ENCODE results near the gene ACOT8. TPM values are rescaled to one million over a fixed set of nuclear protein-coding genes. Genes with fewer than 3 reads are reported as not detected.

Gene ACOT8
- total and polyA plus RNA-seq, 2 of the 8 experiments (the other 6 are each of a cell fraction or from before 2014, with no cell fraction given), result 37.6 to 88.8 TPM

DNA sequence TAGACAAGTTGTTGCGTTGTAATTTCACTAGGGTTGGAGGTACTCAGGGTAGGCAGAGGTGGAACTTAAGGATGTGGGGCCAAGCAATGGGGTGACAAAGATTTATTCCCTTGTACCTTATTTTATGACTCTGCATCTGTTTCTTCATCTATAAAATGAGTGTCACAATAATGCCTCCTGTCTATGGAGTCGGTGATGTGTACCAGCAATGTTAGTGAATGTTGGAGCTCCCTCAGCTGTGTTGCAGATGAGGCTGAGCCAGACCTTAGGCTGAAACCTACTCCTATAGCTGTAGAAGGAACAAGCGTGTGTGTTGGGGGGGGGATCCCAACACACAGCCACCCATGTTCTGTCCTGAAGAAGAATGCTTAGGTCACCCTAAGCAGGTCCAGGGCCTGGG is 40.2 kb downstream of the ACOT8 start:
- Histone ChIP-seq H3K9me3 (ENCODE audit: insufficient read depth in 2 of 2, low read depth in 1 of 2, low read length in 1 of 2) (no peaks in the 10 kb centered on the region), H3K36me3 (ENCODE audit: control insufficient read depth in 2 of 4, insufficient read depth in 4 of 4, low read length in 3 of 4) (peaks cover 16 to 38% (median 25%) of the 10 kb centered on the region in 4 experiments), H3K79me2 (ENCODE audit: control insufficient read depth in 1 of 2, insufficient read depth in 2 of 2, low read length in 2 of 2) (peaks cover 7 to 20% of the 10 kb centered on the region in 2 experiments), H3K4ac (replicated peaks; ENCODE audit: insufficient read length, low read depth, low read length) (no peak overlapping the region), H3K18ac (ENCODE audit: extremely low read depth, low read length) (no peak overlapping the region), H2BK120ac (replicated peaks; ENCODE audit: low read depth, low read length) (no peak overlapping the region), H3K4me3 (ENCODE audit: extremely low read depth in 1 of 4, insufficient read depth in 2 of 4, low read depth in 3 of 4, low read length in 4 of 4) (no peak overlapping the region), H3K23me2 (ENCODE audit: low read depth, low read length) (peaks cover 9% of the 10 kb centered on the region; the same call in 1 of the 2 replicates), H3K9ac (replicated peaks in 1 of 4; ENCODE audit: extremely low read depth in 1 of 4, low read depth in 3 of 4, low read length in 3 of 4) (no peak overlapping the region), H2BK20ac (ENCODE audit: low read length) (no peak overlapping the region), H3K27ac (ENCODE audit: low read depth, low read length) (no peak overlapping the region), H3K4me2 (ENCODE audit: insufficient read depth in 1 of 2, low read depth in 2 of 2, low read length in 2 of 2) (no peak overlapping the region), H4K91ac (replicated peaks; ENCODE audit: insufficient read length, low read length) (no peak overlapping the region), H3K79me1 (ENCODE audit: low read depth, low read length) (peaks cover 5% of the 10 kb centered on the region), H2BK15ac (ENCODE audit: low read length) (no peak overlapping the region), H3K27me3 (replicated peaks in 1 of 4; ENCODE audit: control insufficient read depth in 3 of 4, extremely low read depth in 1 of 4, insufficient read depth in 3 of 4, low read length in 3 of 4) (no peaks in the 10 kb centered on the region), H4K8ac (ENCODE audit: extremely low read depth, insufficient read depth, low read length) (no peak overlapping the region), H2BK12ac (ENCODE audit: low read depth, low read length) (no peak overlapping the region), H2AFZ (ENCODE audit: low read length) (no peak overlapping the region), H3K4me1 (replicated peaks in 1 of 4; ENCODE audit: control insufficient read depth in 3 of 4, insufficient read depth in 4 of 4, low read length in 3 of 4) (peaks cover 0 to 4% (median 2%) of the 10 kb centered on the region in 4 experiments; a peak in 3 of 7 replicates), H2BK5ac (ENCODE audit: low read depth, low read length) (no peak overlapping the region), H4K20me1 (replicated peaks in 1 of 2; ENCODE audit: control insufficient read depth in 1 of 2, insufficient read depth in 2 of 2, low read length in 2 of 2) (peaks cover 5 to 7% of the 10 kb centered on the region in 2 experiments), H3K56ac (replicated peaks; ENCODE audit: insufficient read length, low read depth, low read length) (no peak overlapping the region), H4K5ac (ENCODE audit: insufficient read length, low read depth, low read length) (no peak overlapping the region), H3K23ac (ENCODE audit: insufficient read length) (no peak overlapping the region), H2AK5ac (ENCODE audit: low read depth, low read length) (no peak overlapping the region), H3K14ac (ENCODE audit: insufficient read length) (no peak overlapping the region)
- no peak for DNase-seq (ENCODE audit: low read depth in 1 of 2, low spot score in 2 of 2)
- 95% methylated on average over 3 of the region's 3 CpGs; no CpG with 5 or more reads in 1 of the 2 experiments for WGBS, 2 experiments (ENCODE audit: extremely low coverage in 1 of 2, insufficient coverage in 1 of 2, insufficient read length in 1 of 2, insufficient replicate concordance in 2 of 2, low coverage in 1 of 2, low lambda C conversion rate in 2 of 2, missing lambda C conversion rate in 1 of 2)
- POLR2A ChIA-PET (ENCODE audit: partially characterized antibody), result interaction anchor here (0.6 to 10.4 kb wide), 17 partner anchors 9 to 342 kb away, joined by 3 to 96 read pairs (median 4); partner anchors contain the start of genes ACOT8, SNX21, TNNC2 and ZSWIM3
- FAIRE-seq, result no peak
- CTCF ChIA-PET (ENCODE audit: partially characterized antibody), result interaction anchor here (0.6 to 2.5 kb wide), 7 partner anchors 11 to 333 kb away, joined by 3 to 13 read pairs (median 5); no protein-coding TSS in a partner anchor
- TF ChIP-seq TCF12 (IDR thresholded peaks at IDR 0.05; ENCODE audit: low read depth, low read length) (no peak), RBBP5 (IDR thresholded peaks at IDR 0.05; ENCODE audit: borderline replicate concordance, low read depth, low read length) (no peak)

Data from H1 (cell line).